Neutrophil (primary cell): ENCODE results near the gene INHBC.

Source experiments
- H3K27ac ChIP-seq: fragments of 200-600 bp; sonication (generic); 2 replicates; pipeline ENCODE4 v1.5.1; 2016; ENCODE audit warnings: mild to moderate bottlenecking, moderate library complexity
- H3K27me3 ChIP-seq: fragments of 200-600 bp; sonication (generic); 2 replicates; pipeline ENCODE4 v1.6.0; 2016; ENCODE audit warnings: mild to moderate bottlenecking
- H3K36me3 ChIP-seq: fragments of 200-600 bp; sonication (generic); 2 replicates; pipeline ENCODE4 v1.5.1; 2017
- H3K4me1 ChIP-seq, 2 experiments: fragments of 200-600 bp in 1 of 2; sonication (generic) in 1 of 2; 1 replicate in 1 of 2; 2 replicates in 1 of 2; pipeline versions ENCODE4 v1.5.1 to v1.6.1; 2013 to 2016; ENCODE audit warnings: low read depth in 1 of 2, low read length in 1 of 2, mild to moderate bottlenecking in 1 of 2, moderate library complexity in 1 of 2; ENCODE audit not compliant: control insufficient read depth in 1 of 2, insufficient read depth in 1 of 2
- H3K4me3 ChIP-seq, 2 experiments: fragments of 200-600 bp in 1 of 2; sonication (generic) in 1 of 2; 1 replicate in 1 of 2; 2 replicates in 1 of 2; pipeline ENCODE4 v1.5.1; 2013 to 2016; ENCODE audit warnings: low read depth in 1 of 2, low read length in 1 of 2, mild to moderate bottlenecking in 1 of 2, moderate library complexity in 1 of 2
- H3K9me3 ChIP-seq: fragments of 200-600 bp; sonication (generic); 2 replicates; pipeline ENCODE4 v1.5.1; 2016
- TF ChIP-seq, protein P1 (sequence below): fragments of 200-600 bp; sonication (generic); IDR thresholded peaks from 2 replicates; pipeline ENCODE4 v1.5.1; 2016; ENCODE audit warnings: antibody characterized with exemption

Gene INHBC

DNA sequence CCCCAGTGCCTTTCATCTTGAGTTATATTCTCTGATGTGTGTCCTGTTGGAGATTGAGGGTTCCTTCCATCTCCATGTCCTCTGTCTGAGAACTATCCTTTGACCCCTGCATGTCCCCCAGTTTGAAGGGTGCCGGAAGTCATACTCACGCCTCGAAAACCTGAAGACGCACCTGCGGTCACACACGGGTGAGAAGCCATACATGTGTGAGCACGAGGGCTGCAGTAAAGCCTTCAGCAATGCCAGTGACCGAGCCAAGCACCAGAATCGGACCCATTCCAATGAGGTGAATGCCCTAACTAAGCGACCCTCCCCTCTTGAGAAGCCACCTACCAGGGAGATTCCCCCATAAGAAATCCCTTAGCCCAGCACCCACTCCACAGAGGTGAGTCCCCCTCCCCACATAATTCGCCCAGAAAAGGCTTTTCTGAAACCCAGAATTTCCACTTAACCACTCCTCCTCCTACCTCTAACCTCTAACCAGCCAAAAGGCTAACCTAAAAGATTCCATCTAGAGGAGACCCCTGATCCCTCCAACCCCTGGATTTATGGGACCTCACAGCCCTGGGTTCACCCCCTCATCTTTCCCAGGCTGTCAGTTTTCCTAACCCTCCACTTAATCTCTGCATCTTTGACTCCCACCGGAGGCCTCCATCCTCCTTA is 32.8 kb downstream of the INHBC start:
- H3K4me3 ChIP-seq: no peak overlapping the region
- peaks cover 65 to 76% of the 10 kb centered on the region in 2 experiments for H3K4me1 ChIP-seq
- peaks cover 82% of the 10 kb centered on the region for H3K36me3 ChIP-seq
- TF ChIP-seq, protein P1, sequence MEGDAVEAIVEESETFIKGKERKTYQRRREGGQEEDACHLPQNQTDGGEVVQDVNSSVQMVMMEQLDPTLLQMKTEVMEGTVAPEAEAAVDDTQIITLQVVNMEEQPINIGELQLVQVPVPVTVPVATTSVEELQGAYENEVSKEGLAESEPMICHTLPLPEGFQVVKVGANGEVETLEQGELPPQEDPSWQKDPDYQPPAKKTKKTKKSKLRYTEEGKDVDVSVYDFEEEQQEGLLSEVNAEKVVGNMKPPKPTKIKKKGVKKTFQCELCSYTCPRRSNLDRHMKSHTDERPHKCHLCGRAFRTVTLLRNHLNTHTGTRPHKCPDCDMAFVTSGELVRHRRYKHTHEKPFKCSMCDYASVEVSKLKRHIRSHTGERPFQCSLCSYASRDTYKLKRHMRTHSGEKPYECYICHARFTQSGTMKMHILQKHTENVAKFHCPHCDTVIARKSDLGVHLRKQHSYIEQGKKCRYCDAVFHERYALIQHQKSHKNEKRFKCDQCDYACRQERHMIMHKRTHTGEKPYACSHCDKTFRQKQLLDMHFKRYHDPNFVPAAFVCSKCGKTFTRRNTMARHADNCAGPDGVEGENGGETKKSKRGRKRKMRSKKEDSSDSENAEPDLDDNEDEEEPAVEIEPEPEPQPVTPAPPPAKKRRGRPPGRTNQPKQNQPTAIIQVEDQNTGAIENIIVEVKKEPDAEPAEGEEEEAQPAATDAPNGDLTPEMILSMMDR: no peak
- H3K9me3 ChIP-seq: no peaks in the 10 kb centered on the region
- H3K27ac ChIP-seq: peak overlapping the region; percentile 99
- H3K27me3 ChIP-seq: peaks cover 2% of the 10 kb centered on the region

GRCh38 chr12:57467915-57468314 is 33.3 kb downstream of the INHBC start:
- TF ChIP-seq, protein P1: no peak
- Histone ChIP-seq H3K4me1 (peaks cover 65 to 76% of the 10 kb centered on the region in 2 experiments), H3K36me3 (peaks cover 87% of the 10 kb centered on the region), H3K27ac (peak overlapping the region; percentile 99), H3K27me3 (no peaks in the 10 kb centered on the region), H3K9me3 (no peaks in the 10 kb centered on the region), H3K4me3 (no peak overlapping the region)

DNA sequence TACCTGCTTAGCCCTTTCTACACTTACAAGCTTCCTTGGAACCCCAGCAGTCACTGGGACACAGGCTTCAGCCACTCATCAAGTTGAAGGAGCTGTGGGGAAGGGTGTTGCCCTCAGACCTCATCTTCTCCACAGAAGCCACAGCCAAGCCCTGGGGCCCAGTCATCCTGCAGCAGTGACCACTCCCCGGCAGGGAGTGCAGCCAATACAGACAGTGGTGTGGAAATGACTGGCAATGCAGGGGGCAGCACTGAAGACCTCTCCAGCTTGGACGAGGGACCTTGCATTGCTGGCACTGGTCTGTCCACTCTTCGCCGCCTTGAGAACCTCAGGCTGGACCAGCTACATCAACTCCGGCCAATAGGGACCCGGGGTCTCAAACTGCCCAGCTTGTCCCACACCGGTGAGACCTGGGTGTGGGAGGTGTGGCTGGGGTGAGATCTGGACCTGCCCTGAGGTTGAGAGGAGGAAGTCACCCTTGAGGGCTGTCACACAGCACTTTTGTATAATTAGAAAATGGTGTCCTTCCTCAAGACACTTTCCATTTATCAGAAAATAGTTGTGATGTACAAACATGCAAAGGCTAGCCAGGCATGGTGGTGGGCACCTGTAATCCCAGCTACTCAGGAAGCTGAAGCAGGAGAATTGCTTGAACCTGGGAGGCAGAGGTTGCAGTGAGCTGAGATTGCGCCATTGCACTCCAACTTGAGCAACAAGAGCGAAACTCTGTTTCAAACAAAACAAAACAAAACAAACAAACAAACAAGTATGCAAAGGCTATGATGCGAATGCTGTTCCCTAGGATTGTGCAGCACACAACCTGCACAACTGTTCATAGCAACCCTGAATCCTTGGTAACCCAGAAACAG is 34.9 kb downstream of the INHBC start:
- TF ChIP-seq, protein P1: peak; percentile 4
- Histone ChIP-seq H3K9me3 (no peaks in the 10 kb centered on the region), H3K4me1 (peaks cover 80 to 88% of the 10 kb centered on the region in 2 experiments), H3K4me3 (peak overlapping the region; percentile 48 to 97), H3K27me3 (no peaks in the 10 kb centered on the region), H3K36me3 (peaks cover 91% of the 10 kb centered on the region), H3K27ac (peak overlapping the region; percentile 99)

GRCh38 chr12:57470286-57470969 is 35.8 kb downstream of the INHBC start:
- TF ChIP-seq, protein P1: no peak
- H3K4me1 ChIP-seq: peaks cover 83 to 89% of the 10 kb centered on the region in 2 experiments
- H3K4me3 ChIP-seq: peak overlapping the region; percentile 48 to 97
- H3K27ac ChIP-seq: peak overlapping the region; percentile 99
- H3K9me3 ChIP-seq: no peaks in the 10 kb centered on the region
- no peaks in the 10 kb centered on the region for H3K27me3 ChIP-seq
- H3K36me3 ChIP-seq: peaks cover 100% of the 10 kb centered on the region

- Histone ChIP-seq H3K4me3 (peak overlapping the region; percentile 48 to 97), H3K36me3 (peaks cover 100% of the 10 kb centered on the region), H3K9me3 (no peaks in the 10 kb centered on the region), H3K4me1 (peaks cover 86 to 87% of the 10 kb centered on the region in 2 experiments), H3K27ac (peak overlapping the region; percentile 99), H3K27me3 (no peaks in the 10 kb centered on the region)
- TF ChIP-seq, protein P1: no peak
Observed at GRCh38 chr12:57470970-57471656, 36.5 kb downstream of the INHBC start.
